ENCODE results near the gene GZMB. TPM values are rescaled to one million over a fixed set of nuclear protein-coding genes. Genes with fewer than 3 reads are reported as not detected.
A peak's percentile ranks its signal among the peaks of the same experiment; 100 is the strongest.
"Not testable (repeated sequence)": the region's sequence is repeated elsewhere in the genome, so short reads cannot be mapped to it uniquely, and the experiment has no call there.

The GZMB gene
- total RNA-seq, 1 donor from 2014 or later = 6,140 TPM

GRCh38 chr14:24664366-24664765, 30.4 kb upstream of the GZMB start:
- Mint-ChIP-seq H3K9me3 (peaks cover 4% of the 10 kb centered on the region), H3K4me3 (peak overlapping the region; percentile 53), H3K27me3 (ENCODE audit: insufficient read depth) (no peaks in the 10 kb centered on the region), H3K36me3 (ENCODE audit: low read depth) (peaks cover 12% of the 10 kb centered on the region), H3K4me1 (ENCODE audit: low read depth) (peaks cover 87% of the 10 kb centered on the region), H3K27ac (peak overlapping the region; percentile 85)
- DNase-seq (ENCODE audit: low spot score) = no peak
- intact Hi-C loops (cut with micrococcal nuclease) = loop anchor here (2.0 kb wide), 1 partner anchor 14 kb away; no protein-coding TSS in a partner anchor

GRCh38 chr14:24662753-24663152, 28.8 kb upstream of the GZMB start:
- Mint-ChIP-seq H3K4me3 (peak overlapping the region; percentile 41), H3K9me3 (no peaks in the 10 kb centered on the region), H3K27ac (peak overlapping the region; percentile 60), H3K27me3 (ENCODE audit: insufficient read depth) (no peaks in the 10 kb centered on the region), H3K4me1 (ENCODE audit: low read depth) (peaks cover 87% of the 10 kb centered on the region), H3K36me3 (ENCODE audit: low read depth) (peaks cover 12% of the 10 kb centered on the region)
- intact Hi-C loops (cut with micrococcal nuclease) = no loop called here
- no peak for DNase-seq (ENCODE audit: low spot score)

- H3K4me1 Mint-ChIP-seq (ENCODE audit: low read depth) = peaks cover 76% of the 10 kb centered on the region
- peak overlapping the region; percentile 10 for H3K4me3 Mint-ChIP-seq
- intact Hi-C loops (cut with micrococcal nuclease) = no loop called here
- no peaks in the 10 kb centered on the region for H3K27me3 Mint-ChIP-seq (ENCODE audit: insufficient read depth)
- peaks cover 9% of the 10 kb centered on the region for H3K36me3 Mint-ChIP-seq (ENCODE audit: low read depth)
- peak overlapping the region; percentile 74 for H3K27ac Mint-ChIP-seq
- no peaks in the 10 kb centered on the region for H3K9me3 Mint-ChIP-seq
- DNase-seq (ENCODE audit: low spot score) = no peak
Measured at GRCh38 chr14:24659916-24660570, 26.1 kb upstream of the GZMB start.

- DNase-seq (ENCODE audit: low spot score); H3K27ac Mint-ChIP-seq; H3K4me1 Mint-ChIP-seq (ENCODE audit: low read depth); H3K27me3 Mint-ChIP-seq (ENCODE audit: insufficient read depth); intact Hi-C loops (cut with micrococcal nuclease); H3K4me3 Mint-ChIP-seq: not testable (repeated sequence)
- Mint-ChIP-seq H3K36me3 (ENCODE audit: low read depth) (peaks cover 14% of the 10 kb centered on the region), H3K9me3 (peaks cover 46% of the 10 kb centered on the region)
Measured at GRCh38 chr14:24648361-24648760, 14.4 kb upstream of the GZMB start.

DNA sequence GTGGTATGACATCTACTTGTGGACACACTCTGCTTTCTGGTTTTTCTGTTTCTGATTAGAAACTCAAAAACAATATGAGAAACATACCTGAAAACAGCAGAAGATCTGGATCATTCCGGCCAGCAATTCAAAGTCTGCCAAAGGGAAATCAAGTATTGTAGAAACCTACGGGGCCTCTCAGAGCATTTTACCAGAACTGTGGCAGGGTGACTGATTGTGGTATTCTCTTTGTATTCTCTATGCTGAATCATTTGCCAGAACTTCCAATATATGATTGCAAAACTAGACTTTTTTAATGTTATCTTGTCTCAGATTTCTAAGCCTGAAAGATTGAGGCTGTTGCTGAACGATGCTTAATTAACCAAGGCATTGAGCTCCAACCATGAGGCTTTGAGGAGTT, 5.9 kb upstream of the GZMB start:
- H3K9me3 Mint-ChIP-seq = peaks cover 9% of the 10 kb centered on the region
- no peak for DNase-seq (ENCODE audit: low spot score)
- H3K27me3 Mint-ChIP-seq (ENCODE audit: insufficient read depth) = no peaks in the 10 kb centered on the region
- H3K4me1 Mint-ChIP-seq (ENCODE audit: low read depth) = peaks cover 59% of the 10 kb centered on the region
- H3K4me3 Mint-ChIP-seq = no peak overlapping the region
- intact Hi-C loops (cut with micrococcal nuclease) = no loop called here
- H3K27ac Mint-ChIP-seq = peak overlapping the region; percentile 56
- H3K36me3 Mint-ChIP-seq (ENCODE audit: low read depth) = peaks cover 23% of the 10 kb centered on the region

- intact Hi-C loops (cut with micrococcal nuclease) = no loop called here
- peak overlapping the region; percentile 56 for H3K27ac Mint-ChIP-seq
- H3K9me3 Mint-ChIP-seq = peaks cover 9% of the 10 kb centered on the region
- no peak for DNase-seq (ENCODE audit: low spot score)
- peaks cover 65% of the 10 kb centered on the region for H3K4me1 Mint-ChIP-seq (ENCODE audit: low read depth)
- H3K4me3 Mint-ChIP-seq = no peak overlapping the region
- no peaks in the 10 kb centered on the region for H3K27me3 Mint-ChIP-seq (ENCODE audit: insufficient read depth)
- H3K36me3 Mint-ChIP-seq (ENCODE audit: low read depth) = peaks cover 25% of the 10 kb centered on the region
Measured at GRCh38 chr14:24639270-24639669, 5.3 kb upstream of the GZMB start.

DNA sequence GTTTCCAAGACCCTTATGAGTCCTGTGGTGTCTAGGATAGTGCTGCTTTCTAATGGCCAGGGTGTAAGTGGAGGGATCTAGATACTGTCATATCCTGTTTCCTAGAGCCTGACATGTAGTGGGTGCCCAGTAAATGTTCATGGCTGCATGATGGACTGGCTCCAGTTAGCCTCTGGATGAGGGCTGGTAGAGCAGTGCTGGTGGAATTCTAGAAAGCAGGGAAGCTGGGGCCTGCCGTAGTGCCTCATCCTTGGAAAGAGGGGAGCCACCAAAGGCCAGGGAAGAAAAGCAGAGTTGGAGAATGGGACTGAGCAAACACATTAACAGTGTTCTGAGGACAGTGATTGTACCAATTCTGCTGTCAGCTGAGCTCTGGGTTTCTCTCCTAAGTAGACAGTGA, 637 bp downstream of the GZMB start:
- H3K27me3 Mint-ChIP-seq (ENCODE audit: insufficient read depth) = no peaks in the 10 kb centered on the region
- H3K36me3 Mint-ChIP-seq (ENCODE audit: low read depth) = peaks cover 58% of the 10 kb centered on the region
- H3K27ac Mint-ChIP-seq = peak overlapping the region; percentile 97
- peaks cover 80% of the 10 kb centered on the region for H3K4me1 Mint-ChIP-seq (ENCODE audit: low read depth)
- H3K9me3 Mint-ChIP-seq = peaks cover 4% of the 10 kb centered on the region
- peak overlapping the region; percentile 94 for H3K4me3 Mint-ChIP-seq
- no peak for DNase-seq (ENCODE audit: low spot score)
- intact Hi-C loops (cut with micrococcal nuclease) = no loop called here

DNA sequence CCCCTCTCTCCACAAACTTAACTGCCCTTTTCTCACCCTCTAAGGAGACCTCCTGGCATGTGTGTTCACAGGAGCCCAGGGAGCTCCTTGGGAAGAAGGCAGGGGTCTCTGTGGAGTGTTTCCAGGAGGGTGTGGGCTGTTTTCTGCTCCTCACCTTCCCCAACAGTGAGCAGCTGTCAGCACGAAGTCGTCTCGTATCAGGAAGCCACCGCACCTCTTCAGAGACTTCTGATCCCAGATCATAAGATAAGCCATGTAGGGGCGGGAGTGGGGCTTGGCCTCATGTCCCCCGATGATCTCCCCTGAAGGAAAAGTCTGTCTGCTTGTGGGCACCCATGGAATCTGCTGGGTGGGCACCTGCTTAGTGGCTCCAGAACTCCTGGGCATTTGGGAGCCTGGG, 1.2 kb downstream of the GZMB start:
- DNase-seq (ENCODE audit: low spot score) = no peak
- H3K36me3 Mint-ChIP-seq (ENCODE audit: low read depth) = peaks cover 60% of the 10 kb centered on the region
- no peaks in the 10 kb centered on the region for H3K27me3 Mint-ChIP-seq (ENCODE audit: insufficient read depth)
- peak overlapping the region; percentile 97 for H3K27ac Mint-ChIP-seq
- H3K4me1 Mint-ChIP-seq (ENCODE audit: low read depth) = peaks cover 80% of the 10 kb centered on the region
- intact Hi-C loops (cut with micrococcal nuclease) = no loop called here
- H3K9me3 Mint-ChIP-seq = peaks cover 4% of the 10 kb centered on the region
- peak overlapping the region; percentile 94 for H3K4me3 Mint-ChIP-seq

GRCh38 chr14:24632336-24632735, 1.7 kb downstream of the GZMB start:
- peaks cover 4% of the 10 kb centered on the region for H3K9me3 Mint-ChIP-seq
- no peaks in the 10 kb centered on the region for H3K27me3 Mint-ChIP-seq (ENCODE audit: insufficient read depth)
- peak overlapping the region; percentile 94 for H3K4me3 Mint-ChIP-seq
- H3K36me3 Mint-ChIP-seq (ENCODE audit: low read depth) = peaks cover 63% of the 10 kb centered on the region
- peaks cover 80% of the 10 kb centered on the region for H3K4me1 Mint-ChIP-seq (ENCODE audit: low read depth)
- H3K27ac Mint-ChIP-seq = peak overlapping the region; percentile 97
- intact Hi-C loops (cut with micrococcal nuclease) = no loop called here
- DNase-seq (ENCODE audit: low spot score) = no peak

DNA sequence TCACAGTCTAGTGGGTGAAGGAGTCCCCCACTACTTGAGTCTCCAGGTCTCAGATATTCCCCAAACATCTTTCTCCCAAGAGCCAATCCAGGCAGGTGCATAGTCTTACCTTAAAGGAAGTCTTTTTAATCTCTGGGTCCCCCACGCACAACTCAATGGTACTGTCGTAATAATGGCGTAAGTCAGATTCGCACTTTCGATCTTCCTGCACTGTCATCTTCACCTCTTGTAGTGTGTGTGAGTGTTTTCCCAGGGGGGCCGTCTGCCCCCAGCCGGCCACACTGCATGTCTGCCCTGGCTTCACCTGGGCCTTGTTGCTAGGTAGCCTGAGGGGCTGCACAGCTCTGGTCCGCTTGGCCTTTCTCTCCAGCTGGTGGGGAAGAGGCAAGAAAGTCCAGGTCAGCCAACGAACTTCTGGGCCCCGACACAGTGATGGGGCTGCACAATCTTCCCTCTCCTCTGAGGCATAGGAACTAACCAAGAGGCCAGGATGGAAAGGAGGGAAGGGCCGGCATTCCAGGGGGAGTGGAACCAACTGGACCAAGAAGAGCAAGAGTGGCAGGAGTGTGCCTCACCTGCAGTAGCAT, 2.1 kb downstream of the GZMB start:
- H3K4me1 Mint-ChIP-seq (ENCODE audit: low read depth) = peaks cover 77% of the 10 kb centered on the region
- no peaks in the 10 kb centered on the region for H3K27me3 Mint-ChIP-seq (ENCODE audit: insufficient read depth)
- no peak for DNase-seq (ENCODE audit: low spot score)
- peaks cover 4% of the 10 kb centered on the region for H3K9me3 Mint-ChIP-seq
- peak overlapping the region; percentile 94 for H3K4me3 Mint-ChIP-seq
- intact Hi-C loops (cut with micrococcal nuclease) = no loop called here
- peaks cover 63% of the 10 kb centered on the region for H3K36me3 Mint-ChIP-seq (ENCODE audit: low read depth)
- peak overlapping the region; percentile 97 for H3K27ac Mint-ChIP-seq

GRCh38 chr14:24630872-24631477, 3.0 kb downstream of the GZMB start:
- Mint-ChIP-seq H3K4me3 (peak overlapping the region; percentile 94), H3K27ac (peak overlapping the region; percentile 97), H3K27me3 (ENCODE audit: insufficient read depth) (no peaks in the 10 kb centered on the region), H3K36me3 (ENCODE audit: low read depth) (peaks cover 62% of the 10 kb centered on the region), H3K4me1 (ENCODE audit: low read depth) (peaks cover 70% of the 10 kb centered on the region), H3K9me3 (no peaks in the 10 kb centered on the region)
- no peak for DNase-seq (ENCODE audit: low spot score)
- intact Hi-C loops (cut with micrococcal nuclease) = loop anchor here (1.0 kb wide), 1 partner anchor 22 kb away; the partner anchor contains the start of gene GZMH

DNA sequence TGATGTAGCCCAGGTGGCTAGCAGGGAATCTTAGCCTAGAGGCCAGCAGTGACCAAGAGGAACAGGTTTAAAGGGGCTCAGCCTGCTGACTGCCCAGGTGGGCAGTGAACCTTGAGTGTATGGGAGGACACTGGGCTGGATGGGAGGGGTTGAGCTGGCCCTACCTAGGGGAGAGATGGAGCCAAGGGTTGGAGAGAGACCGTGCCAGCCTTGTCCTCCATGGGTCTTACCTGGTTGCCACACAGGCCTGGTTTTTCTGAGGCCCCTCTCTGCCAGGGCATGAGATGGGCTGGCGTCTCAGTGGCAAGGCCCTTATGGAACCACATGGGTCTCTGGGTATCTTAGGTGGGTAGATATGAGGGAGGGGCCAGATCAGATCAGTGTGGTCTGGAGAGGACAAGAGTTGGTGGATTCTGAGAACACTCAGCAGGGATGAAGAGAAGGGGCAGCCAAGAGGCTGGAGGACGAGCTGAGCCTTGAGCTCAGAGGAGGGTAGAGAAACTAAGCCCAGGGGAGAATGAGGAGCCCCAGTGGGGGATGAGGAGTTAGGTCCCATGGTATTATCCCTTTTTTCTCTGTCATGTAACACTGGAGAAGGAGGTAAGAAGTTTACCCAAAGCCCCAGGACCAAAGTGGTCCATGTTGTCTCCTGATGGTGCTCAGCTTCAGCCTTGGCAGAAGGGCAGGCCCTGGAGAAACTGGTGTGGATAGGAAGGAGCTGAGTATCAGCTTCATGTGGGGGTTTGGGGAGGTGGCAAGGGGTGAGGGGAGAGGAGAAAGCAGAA, 3.7 kb downstream of the GZMB start:
- peaks cover 72% of the 10 kb centered on the region for H3K4me1 Mint-ChIP-seq (ENCODE audit: low read depth)
- no peak for DNase-seq (ENCODE audit: low spot score)
- H3K9me3 Mint-ChIP-seq = no peaks in the 10 kb centered on the region
- H3K27me3 Mint-ChIP-seq (ENCODE audit: insufficient read depth) = no peaks in the 10 kb centered on the region
- peaks cover 67% of the 10 kb centered on the region for H3K36me3 Mint-ChIP-seq (ENCODE audit: low read depth)
- H3K27ac Mint-ChIP-seq = peak overlapping the region; percentile 97
- H3K4me3 Mint-ChIP-seq = peak overlapping the region; percentile 94
- intact Hi-C loops (cut with micrococcal nuclease) = loop anchor here (1.0 kb wide), 1 partner anchor 21 kb away; the partner anchor contains the start of gene GZMH
